WTC11 (cell line): ENCODE measurements around the gene FOXP1.

ENCODE experiments used
- AFF4 ChIP-seq: sonication (generic); formaldehyde crosslinking; IDR thresholded peaks from 2 replicates; pipeline ENCODE4 v1.8.1; 2023; ENCODE audit warnings: mild to moderate bottlenecking, missing genetic modification reagents, borderline replicate concordance
- CTCF ChIP-seq: fragments of 200-600 bp; IDR thresholded peaks from 2 replicates; pipeline ENCODE4 v1.8.0; 2022; ENCODE audit warnings: antibody characterized with exemption
- ELF4 ChIP-seq: sonication (generic); formaldehyde crosslinking; IDR thresholded peaks from 2 replicates; pipeline ENCODE4 v1.8.1; 2022; ENCODE audit warnings: low read depth, mild to moderate bottlenecking, moderate library complexity, missing genetic modification reagents
- FOXJ3 ChIP-seq: sonication (generic); formaldehyde crosslinking; IDR thresholded peaks from 2 replicates; pipeline ENCODE4 v1.9.0; 2021; ENCODE audit warnings: missing genetic modification reagents, mild to moderate bottlenecking, borderline replicate concordance
- MLX ChIP-seq: sonication (generic); formaldehyde crosslinking; IDR thresholded peaks from 2 replicates; pipeline ENCODE4 v1.8.1; 2023; ENCODE audit warnings: mild to moderate bottlenecking, missing genetic modification reagents, moderate library complexity
- TEAD4 ChIP-seq: sonication (generic); formaldehyde crosslinking; IDR thresholded peaks from 2 replicates; pipeline ENCODE4 v1.8.0; 2022; ENCODE audit warnings: mild to moderate bottlenecking, missing genetic modification reagents
- ZSCAN18 ChIP-seq: fragments of 250-450 bp; sonication (Bioruptor Pico); IDR thresholded peaks from 2 replicates; pipeline ENCODE4 v2.1.2; 2022; ENCODE audit warnings: mild to moderate bottlenecking, moderate library complexity

- no peak for TF ChIP-seq AFF4 (CRISPR knock-in tag)
- TF ChIP-seq CTCF, result no peak
- TF ChIP-seq FOXJ3 (CRISPR knock-in tag), result no peak
- no peak for TF ChIP-seq ELF4 (CRISPR knock-in tag)
- no peak for TF ChIP-seq TEAD4 (CRISPR knock-in tag)
- no peak for TF ChIP-seq ZSCAN18 (CRISPR knock-in tag)
- no peak for TF ChIP-seq MLX (CRISPR knock-in tag)
Measured at GRCh38 chr3:71061037-71061436, 522.5 kb downstream of the FOXP1 start.
